Smooth muscle cell of the brain vasculature (primary cell): ENCODE data around the gene NBPF1.
"Not testable (repeated sequence)": the region's sequence is repeated elsewhere in the genome, so short reads cannot be mapped to it uniquely, and the experiment has no call there.

Source experiments
- DNase-seq: peaks from one replicate; pipeline ENCODE4 v3.0.0-alpha.2; 2012; ENCODE audit warnings: low read depth, low spot score

Gene NBPF1

DNA sequence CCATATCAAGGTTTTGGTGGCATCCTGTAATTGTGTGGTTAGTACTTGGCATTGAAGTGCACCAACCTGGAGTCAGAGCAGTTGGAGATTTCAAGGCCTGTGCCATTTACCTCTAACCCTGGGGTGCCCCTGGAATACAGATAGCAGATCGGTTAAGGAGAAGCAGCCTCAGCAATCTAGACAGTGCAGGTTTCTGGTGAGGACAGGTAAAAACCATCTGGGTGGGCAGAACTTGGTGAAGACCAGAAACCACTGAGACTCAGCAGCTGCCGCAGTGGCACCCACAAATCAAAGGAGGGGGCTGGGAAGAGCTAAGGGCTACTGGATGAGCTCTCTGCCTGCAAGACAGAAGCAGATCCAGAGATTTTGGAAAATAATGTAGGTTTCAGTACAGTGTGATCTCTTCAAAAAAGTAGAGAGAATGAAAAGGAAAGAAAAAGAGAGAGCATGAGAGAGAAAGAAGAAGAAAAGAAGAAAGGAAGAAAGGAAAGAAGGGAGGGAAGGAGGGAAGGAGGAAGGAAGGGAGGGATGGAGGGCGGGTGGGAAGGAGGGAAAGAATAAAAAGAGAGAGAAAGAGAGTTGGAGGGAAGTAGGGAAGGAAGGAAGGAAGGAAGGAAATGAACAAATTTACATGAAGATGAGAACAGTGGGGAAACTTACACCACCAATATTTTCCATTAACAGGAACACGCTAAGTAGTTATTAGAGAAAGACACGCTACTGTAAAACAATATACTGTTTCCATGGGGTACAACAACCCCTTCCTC is 6.5 kb downstream of the NBPF1 start:
- not testable (repeated sequence) for DNase-seq

- no peak for DNase-seq
Observed at GRCh38 chr1:16605532-16606505, 7.5 kb downstream of the NBPF1 start.

DNA sequence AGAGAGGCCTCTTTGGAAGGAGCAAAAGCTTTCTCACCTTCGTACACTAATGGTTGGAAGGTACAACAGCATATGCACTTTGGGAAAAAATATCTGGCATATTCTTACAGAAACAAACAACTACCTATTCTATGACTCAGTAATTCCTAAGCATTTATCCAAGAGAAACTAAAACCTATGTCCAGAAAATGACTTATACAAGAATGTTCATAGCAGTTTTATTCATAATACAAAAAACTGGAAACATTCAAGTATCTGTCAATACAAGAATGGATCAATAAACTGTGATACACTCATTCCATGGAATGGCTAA is 8.2 kb downstream of the NBPF1 start:
- DNase-seq = no peak

DNA sequence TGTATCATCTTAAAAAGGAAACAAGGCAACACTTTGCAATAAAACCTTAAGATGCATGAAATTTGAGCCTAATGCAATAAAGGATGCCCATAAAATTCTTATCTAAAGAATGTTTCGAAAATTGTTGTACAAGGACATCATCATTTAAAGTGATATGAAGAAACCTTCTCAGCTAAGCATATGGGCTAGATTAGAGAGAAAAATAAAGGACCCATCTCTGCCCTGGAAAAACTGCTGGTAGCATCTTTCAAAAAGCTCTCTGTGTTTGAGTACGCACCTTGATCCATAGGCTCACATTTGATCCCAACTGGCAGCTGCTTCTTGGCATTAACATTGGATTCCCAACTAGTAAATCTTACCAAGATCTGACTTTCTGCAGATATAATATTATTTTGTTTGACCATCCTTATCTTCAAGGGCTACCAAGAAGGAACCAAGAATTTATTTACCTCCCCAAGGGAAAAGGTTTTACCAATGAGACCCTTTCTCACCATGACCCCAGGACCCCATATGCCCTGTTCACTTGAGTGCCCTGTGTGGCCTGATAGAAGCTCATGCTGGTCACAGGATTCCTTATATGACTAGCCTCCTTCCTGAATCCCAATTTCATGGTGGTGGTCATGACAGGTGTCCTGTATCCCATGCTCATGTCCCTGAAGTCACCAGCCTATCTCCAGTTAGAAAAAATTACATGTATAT is 8.7 kb downstream of the NBPF1 start:
- DNase-seq = not testable (repeated sequence)

- not testable (repeated sequence) for DNase-seq
Observed at GRCh38 chr1:16603623-16604022, 9.7 kb downstream of the NBPF1 start.

DNA sequence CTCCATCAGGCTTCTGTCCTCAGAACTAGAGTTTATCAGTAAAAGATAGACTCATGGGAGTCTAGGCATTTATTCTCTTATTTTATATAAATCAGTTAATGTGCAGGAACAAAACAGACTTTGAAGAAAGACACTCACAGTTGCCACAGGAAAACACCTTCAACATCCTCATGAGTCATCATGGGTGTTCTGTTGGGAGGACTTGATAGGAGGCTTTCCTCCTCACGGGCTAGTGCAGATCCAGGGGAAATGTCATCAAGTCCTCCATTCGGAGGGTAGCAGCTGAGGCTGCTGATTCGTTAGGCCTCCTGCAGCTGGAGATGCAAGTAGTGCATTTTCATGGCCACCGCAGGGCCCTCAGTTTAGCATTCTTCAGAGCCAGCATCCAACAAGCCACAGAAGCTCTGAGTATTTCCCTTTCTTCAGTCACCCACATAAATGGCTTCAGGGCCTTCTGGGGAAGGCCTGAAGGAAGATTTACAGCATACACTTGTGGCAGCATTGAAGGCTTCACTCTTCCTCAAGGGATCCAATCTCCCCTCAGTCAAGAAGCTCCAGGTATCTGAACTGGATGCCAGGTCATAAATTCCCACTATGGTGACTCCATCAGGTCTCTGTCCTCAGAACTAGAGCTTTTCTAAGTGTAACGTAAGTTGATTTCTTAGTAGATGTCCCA is 10.9 kb downstream of the NBPF1 start:
- DNase-seq = not testable (repeated sequence)

GRCh38 chr1:16600855-16601786 is 12.2 kb downstream of the NBPF1 start:
- DNase-seq = not testable (repeated sequence)

GRCh38 chr1:16599326-16599725 is 14.0 kb downstream of the NBPF1 start:
- not testable (repeated sequence) for DNase-seq

DNA sequence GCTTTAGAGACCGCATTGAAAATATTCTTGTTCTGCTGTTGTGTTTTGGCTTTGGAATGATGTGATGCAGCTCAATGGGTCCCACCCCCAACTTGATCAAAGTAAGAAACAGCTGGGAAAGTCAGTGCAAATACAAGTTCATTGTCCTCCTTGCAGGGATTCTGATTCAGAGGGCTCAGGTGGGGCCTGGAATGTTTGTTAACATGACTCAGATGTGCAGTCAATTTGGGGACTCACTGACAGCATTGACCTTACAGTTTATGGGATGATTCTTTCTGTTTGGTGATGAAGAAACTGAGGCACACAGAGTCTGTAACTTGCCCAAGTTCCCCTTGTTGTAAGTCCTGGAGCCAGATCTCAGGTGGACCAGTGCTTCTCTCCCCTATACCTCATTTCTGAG is 18.1 kb downstream of the NBPF1 start:
- DNase-seq = not testable (repeated sequence)

- not testable (repeated sequence) for DNase-seq
Observed at GRCh38 chr1:16591845-16592244, 21.5 kb downstream of the NBPF1 start.

DNA sequence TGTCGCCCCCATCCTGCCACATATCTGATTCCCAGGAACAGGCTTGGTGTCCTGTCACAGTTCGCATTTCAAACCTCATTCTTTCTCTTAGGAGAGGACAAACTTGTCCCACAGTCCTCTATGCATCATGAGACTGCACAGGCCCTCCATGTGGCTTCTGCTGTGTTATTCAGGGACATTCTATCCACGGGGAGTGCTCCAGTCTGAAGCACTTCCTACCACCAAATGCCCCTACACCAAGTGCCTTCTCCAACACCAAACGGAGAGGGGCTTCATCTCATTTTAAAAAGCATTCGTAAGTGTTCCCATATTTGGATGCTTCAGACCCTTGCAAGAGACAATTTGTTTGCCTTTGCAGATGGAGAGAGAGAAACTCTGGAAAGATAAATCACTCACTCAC is 25.3 kb downstream of the NBPF1 start:
- DNase-seq = not testable (repeated sequence)

DNA sequence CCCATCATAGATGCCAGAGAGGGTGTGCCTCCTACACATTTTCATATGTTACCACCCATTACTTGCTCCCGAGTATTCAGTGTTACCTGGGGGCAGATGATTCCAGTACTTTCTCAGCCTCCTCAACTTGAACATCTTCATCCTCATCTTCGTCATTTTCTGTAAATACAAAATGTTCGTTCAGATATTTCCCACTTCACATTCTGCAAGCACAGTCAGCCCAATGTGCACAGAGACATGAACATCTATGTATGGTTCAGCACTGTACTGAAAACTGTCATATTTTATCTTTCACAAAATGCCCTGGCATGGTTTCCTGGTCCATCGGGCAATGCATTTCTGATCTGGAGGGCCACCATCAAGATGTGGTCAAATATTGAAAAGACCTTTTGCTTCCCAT is 25.7 kb downstream of the NBPF1 start:
- DNase-seq = not testable (repeated sequence)

- DNase-seq = not testable (repeated sequence)
Observed at GRCh38 chr1:16565324-16565723, 48.0 kb downstream of the NBPF1 start.

- not testable (repeated sequence) for DNase-seq
Observed at GRCh38 chr1:16561035-16561434, 52.3 kb downstream of the NBPF1 start.

GRCh38 chr1:16560498-16560897 is 52.9 kb downstream of the NBPF1 start:
- not testable (repeated sequence) for DNase-seq

DNA sequence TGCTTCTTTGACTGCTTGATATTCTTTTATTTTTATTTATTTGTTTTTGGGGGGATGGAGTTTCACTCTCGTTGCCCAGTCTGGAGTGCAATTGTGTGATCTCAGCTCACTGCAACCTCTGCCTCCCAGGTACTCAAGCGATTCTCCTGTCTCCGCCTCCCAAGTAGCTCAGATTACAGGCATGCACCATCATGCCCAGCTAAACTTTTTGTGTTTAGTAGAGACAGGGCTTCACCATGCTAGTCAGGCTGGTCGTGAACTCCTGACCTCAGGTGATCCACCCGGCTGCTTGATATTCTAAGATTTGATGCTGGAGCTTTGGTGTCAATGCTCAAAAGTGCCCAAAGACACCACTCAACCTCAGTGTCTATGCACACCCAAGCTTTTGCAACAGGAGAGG is 53.7 kb downstream of the NBPF1 start:
- DNase-seq = not testable (repeated sequence)

DNA sequence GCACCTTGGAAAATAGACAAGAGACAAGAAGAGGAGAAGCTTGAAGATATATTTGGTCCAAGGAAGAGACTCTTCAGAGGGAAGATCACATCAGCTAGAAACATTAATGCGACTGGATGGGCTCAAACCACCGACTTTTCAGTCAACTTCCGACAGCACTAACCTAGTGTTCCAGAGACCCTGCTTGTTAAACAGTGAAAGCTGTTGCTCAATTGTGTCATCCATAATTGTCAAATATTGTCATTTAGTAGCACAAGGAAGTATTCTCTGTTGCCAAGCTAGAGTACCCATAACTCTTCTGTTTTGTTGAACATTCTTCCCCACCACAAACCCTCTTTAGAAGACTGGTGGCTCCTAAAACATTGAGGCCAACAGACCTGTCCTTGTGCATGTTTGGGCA is 56.3 kb downstream of the NBPF1 start:
- not testable (repeated sequence) for DNase-seq

- DNase-seq = not testable (repeated sequence)
Observed at GRCh38 chr1:16553244-16553643, 60.1 kb downstream of the NBPF1 start.

DNA sequence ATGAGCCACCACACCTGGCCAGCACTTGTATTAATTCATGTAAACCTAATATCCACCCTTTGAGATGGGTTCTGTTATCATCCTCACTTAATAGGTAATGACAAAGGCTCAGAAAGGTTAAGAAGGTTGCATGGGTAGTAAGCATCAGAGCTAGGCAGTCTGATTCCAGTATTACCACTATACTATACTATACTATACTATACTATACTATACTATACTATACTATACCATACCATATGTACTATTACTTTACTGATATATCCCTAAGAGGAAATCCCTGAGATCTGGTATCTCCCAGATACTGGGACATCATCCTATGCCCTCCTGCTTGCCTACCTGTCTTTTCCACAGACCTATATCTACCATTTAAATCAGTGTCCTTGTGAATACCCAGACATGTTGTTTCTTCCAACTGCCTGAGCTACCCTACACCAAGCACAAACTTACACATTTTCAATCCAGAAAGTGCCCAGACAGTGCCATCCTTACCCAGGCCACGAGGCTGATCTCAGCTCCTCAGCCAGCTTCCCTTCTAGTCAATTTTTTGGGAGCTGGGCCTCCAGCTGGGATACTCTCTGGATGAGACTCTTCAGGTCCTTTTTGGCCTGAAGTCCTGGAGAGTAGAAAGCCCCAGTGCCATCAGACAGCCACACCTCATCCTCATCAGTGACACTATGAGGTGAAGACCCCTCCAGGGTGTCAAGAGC is 63.0 kb downstream of the NBPF1 start:
- DNase-seq = not testable (repeated sequence)

- not testable (repeated sequence) for DNase-seq
Observed at GRCh38 chr1:16549545-16549944, 63.8 kb downstream of the NBPF1 start.
